ENCODE measurements around the gene PDE6A.

Gene PDE6A

DNA sequence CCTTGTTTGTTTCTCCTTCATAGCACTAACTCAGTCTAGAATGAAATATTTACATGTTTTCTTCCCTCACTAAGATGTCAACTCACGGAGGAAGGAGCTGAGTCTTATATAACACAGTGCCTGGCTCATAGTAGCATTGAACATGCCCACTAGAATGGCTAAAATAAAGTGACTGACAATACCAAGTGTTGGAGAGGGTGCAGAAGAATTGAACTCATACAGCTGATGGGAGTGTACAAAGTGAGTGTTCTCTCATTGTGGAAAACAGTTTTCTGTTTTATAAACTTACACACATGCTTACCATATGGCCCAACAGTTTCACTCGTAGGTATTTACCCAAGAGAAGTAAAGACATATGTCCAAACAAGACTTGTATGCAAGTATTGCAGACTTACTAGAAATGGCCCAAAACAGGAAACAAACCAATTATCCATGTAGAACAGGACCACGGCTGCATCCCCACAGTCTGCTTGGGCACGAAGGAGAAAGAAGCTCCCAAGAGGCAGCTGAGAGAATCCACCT lies 127.0 kb downstream of the PDE6A start:
- no peak for DNase-seq (ENCODE audit: low read depth in 2 of 2)

- no peak for DNase-seq (ENCODE audit: low read depth in 2 of 2)
Observed at GRCh38 chr5:149816661-149817060, 127.9 kb downstream of the PDE6A start.

- DNase-seq (ENCODE audit: low read depth in 2 of 2) = no peak
Observed at GRCh38 chr5:149811453-149811852, 133.1 kb downstream of the PDE6A start.

DNA sequence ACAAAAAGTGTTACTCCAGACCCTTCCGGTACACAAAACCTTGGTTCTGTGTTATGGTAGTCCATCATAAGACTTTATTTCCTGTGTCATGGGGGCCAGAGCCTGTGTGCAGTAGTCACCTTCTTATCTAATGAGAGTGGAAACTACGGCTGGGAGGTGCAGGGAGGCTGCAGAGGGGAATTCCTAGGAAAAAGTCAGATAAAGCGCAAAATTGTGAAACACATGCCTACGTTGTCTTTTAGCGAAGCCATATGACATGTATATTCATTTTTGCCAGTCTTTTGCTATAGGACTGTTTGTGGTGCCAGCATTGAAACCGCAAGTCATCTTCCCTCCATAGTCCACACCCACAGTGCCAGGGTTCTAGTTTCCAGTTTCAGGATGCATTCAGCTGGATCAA lies 133.7 kb downstream of the PDE6A start:
- no peak for DNase-seq (ENCODE audit: low read depth in 2 of 2)

GRCh38 chr5:149809931-149810691 lies 134.5 kb downstream of the PDE6A start:
- DNase-seq (ENCODE audit: low read depth in 2 of 2) = no peak

DNA sequence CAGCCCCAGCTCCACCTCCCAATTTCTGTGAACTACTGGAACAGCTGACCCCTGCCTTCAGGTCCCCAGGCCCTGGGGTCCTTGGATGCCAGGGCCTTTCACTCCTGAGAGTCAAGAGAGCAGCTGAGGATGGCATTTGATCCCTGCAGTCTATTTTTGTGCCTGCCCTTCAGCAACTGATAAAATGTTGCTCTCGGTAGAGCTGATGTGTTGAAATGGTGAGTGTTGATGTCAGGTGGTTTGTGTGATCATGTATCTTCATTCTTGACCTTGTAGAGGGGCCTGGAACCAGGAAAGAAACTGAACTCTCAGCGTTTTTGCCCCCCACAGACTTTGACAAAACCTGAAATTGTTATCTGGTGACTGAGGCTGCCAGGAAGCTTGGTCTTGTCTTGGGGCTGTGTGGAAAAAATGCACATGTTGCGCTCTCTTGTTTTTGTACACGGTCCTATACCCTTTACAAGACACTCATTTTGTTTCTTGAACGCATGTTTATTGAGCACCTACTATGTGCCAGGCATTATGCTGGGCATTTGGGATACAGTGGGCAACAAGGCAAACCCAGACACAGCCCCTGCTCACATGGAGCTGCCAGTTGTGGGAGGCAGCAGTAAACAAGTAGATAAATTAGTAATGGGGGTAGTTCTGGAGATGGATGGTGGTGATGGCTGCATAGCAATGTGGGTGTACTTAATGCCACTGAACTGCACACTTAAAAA lies 136.2 kb downstream of the PDE6A start:
- DNase-seq (ENCODE audit: low read depth in 2 of 2) = no peak

Measured in stimulated activated CD4-positive, alpha-beta T cell treated with anti-CD3 and anti-CD28 coated beads, Interleukin-15, amount 100 ng/mL, for 48 hours (primary cell).